GM12801 (cell line): ENCODE results near the gene PABPC1L.

Source experiments
- TF ChIP-seq, protein P1 (sequence below): IDR thresholded peaks from one replicate; pipeline ENCODE4 v1.5.1; 2011; ENCODE audit warnings: control low read depth; ENCODE audit not compliant: insufficient read length; ENCODE audit errors: extremely low read depth

Gene PABPC1L

DNA sequence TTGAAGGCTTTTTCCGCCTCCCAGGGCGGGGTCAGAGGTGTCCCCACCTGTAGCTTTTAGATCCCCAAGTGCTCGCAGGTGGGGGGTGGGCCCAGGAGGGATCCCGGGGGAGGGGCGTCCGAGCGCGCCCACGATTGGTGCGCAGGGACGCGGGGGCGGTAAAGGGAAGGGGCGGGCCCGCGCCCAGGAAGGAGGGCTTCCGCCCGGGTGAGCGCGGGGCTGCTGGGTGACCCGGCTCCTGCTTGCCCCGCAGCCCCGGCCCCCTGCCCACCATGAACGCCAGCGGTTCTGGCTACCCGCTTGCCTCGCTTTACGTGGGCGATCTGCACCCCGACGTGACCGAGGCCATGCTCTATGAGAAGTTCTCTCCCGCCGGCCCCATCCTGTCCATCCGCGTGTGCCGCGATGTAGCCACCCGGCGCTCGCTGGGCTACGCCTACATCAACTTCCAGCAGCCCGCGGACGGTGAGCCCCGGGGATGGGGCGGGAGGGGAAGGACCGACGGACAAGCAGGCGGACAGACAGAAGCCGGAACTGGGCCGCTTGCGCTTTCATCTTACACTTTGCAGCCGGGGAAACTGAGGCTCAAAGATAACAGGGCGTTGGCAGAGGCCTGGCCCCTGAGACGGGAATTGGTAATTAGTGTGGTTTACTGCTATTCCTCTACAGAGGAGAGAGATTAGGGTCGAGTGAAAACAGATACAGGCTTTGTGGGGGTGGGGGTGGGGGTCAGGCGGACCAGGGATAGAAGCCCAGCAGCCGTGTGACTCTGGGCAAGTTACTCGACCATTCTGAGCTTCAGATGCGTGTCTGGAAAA, at the start of gene PABPC1L:
TSS of gene PABPC1L (plus strand) at position 189 of the 818 bp plus-strand sequence. CDS start at position 273, 84 bp downstream.
- TF ChIP-seq, protein P1, sequence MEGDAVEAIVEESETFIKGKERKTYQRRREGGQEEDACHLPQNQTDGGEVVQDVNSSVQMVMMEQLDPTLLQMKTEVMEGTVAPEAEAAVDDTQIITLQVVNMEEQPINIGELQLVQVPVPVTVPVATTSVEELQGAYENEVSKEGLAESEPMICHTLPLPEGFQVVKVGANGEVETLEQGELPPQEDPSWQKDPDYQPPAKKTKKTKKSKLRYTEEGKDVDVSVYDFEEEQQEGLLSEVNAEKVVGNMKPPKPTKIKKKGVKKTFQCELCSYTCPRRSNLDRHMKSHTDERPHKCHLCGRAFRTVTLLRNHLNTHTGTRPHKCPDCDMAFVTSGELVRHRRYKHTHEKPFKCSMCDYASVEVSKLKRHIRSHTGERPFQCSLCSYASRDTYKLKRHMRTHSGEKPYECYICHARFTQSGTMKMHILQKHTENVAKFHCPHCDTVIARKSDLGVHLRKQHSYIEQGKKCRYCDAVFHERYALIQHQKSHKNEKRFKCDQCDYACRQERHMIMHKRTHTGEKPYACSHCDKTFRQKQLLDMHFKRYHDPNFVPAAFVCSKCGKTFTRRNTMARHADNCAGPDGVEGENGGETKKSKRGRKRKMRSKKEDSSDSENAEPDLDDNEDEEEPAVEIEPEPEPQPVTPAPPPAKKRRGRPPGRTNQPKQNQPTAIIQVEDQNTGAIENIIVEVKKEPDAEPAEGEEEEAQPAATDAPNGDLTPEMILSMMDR = no peak

DNA sequence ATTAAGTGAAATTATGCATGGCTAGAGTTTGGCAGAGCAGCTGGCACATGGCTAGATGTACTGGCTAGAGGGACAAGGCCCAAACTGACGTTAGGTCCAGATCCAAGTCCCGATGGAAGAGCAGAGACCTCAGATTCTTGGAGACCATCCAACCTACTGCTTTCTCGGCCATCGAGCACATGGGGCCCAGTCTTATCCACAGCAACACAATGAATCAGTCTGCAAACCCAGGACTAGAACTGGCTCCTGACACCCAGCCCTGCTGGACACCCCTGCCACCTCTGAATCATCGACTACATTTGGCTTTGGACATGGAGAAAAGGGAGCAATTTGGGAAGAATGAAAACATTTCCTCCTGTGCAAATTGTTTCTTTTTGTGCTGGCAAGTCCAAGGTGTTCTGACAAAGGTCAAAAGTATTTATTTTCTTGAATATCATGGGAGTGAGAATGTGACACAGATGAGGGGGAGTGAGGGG, 48.3 kb upstream of the PABPC1L start:
- TF ChIP-seq, protein P1 = no peak

DNA sequence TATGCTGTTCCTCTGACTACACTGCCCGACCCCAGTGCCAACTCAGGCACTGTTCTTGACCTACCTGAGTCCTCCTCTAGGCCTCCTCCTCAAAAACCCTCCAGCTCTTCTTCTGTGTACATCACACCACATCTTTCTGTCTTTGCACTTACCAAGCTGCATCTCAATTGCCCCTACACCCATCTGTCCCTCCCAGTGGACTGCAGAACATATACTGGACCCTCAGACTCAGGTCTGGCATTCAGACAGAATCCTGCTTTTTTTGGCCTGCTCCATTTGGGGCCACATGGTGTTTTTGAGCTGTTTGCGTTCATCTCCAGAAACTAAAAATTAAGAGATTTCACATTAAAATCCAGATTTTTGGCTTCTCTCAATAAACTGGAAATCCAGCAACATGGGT, 47.6 kb upstream of the PABPC1L start:
- TF ChIP-seq, protein P1 = no peak

DNA sequence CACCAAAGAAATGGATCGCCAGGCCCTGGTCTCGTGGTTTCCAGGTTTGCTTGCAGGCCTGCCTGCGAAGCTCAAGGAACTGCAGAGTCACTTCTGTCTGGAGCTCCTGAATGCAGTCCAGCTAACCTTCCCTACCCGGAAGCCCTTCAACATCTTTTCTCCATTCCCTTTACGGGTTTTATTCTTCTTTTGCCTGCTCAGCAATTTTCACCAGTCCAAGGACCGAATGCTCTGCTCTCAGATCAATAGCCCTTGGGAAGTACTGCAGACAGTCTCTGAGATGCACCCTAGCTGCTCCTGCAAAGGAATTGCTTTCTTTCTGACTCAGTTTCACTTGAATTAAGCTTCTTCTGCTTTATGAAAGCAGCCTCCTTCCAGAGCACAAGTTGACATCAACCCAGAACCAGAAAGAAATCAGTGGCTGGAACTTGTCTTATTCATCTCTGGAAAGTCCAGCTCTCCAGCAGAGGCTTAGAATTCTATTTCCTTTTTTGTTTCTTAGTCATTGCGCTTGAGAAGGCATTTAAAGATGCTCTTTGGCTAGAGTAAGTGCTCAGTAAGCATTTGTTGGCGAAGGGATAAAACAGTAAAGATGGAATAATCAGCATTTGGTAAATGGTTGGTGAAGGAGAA, 43.0 kb upstream of the PABPC1L start:
- TF ChIP-seq, protein P1 = no peak

DNA sequence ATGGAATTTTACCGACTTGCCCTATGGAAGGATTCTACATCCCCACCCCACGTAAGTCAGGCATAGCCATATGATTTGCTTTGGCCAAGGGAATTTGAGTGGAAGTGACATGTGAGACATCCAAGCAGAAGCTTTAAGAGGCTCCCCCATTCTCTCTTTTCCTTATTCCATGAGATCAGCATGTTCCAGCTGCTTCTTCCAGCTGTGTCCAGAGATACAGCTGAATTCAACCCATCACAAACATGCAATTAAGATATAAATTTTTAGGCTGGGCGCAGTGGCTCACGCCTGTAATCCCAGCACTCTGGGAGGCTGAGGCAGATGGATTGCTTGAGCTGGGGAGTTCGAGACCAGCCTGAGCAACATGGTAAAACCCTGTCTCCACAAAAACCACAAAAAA, 40.4 kb upstream of the PABPC1L start:
- TF ChIP-seq, protein P1 = no peak

DNA sequence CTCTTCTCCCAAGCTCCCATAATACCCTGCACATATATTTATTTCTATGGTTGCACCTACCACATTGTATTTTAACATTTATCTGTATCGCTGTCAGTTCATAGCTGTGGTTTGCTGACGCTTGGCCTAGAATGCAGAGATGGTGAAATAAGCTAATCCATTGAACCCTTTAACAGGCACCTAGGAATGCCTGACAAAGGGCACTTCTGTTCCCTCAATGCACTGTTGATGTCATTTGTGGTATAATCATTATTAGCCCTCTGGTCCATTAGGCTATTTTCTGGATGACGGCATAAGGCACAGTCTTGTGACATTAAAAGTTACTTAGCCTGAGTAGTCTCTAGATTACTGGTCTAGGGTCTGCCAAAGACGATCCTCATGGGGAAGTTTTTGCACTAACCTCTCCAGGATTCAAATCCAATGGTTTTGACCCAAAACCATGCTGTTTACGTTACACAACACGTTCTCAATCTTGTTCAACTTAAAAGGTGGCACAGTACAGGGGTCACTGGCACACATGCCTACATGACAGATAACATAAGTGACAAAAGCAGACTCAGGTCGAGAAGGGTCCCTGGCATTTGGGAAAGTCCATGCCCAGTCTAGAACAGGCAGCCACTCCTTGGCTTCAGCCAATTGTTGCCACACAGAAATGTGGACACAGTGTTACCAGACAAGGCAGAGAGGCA, 26.5 kb upstream of the PABPC1L start:
- TF ChIP-seq, protein P1 = no peak

DNA sequence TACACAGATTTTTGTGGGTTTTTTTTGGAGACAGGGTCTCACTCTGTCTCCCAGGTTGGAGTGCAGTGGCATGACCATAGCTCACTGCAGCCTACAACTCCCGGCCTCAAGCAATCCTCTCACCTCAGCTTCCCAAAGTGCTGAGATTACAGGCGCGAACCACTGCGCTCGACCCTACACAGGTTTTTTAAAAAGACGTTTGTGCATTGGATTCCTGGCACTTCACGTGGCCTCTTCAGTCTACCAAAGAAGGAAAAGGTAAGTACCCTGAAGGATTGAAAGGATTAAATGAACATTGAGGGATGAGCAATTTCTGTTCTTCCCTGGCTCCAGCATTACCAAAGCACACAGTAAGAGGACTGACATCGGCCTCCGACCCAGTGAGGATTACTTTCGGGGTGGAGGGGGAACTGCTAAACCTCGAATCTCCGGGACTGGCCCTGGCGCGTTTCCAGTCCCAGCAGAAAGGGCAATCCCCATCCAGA, 24.9 kb upstream of the PABPC1L start:
- TF ChIP-seq, protein P1 = no peak
